Dermis microvascular lymphatic vessel endothelial cell (primary cell): ENCODE measurements around the gene PHETA2. TPM values are rescaled to one million over a fixed set of nuclear protein-coding genes. Genes with fewer than 3 reads are reported as not detected.
"Not testable (repeated sequence)": the region's sequence is repeated elsewhere in the genome, so short reads cannot be mapped to it uniquely, and the experiment has no call there.

Experiments used
- DNase-seq, 2 donors: peaks; one replicate each; pipeline versions ENCODE4 v3.0.0 to v3.0.0-alpha.2; 2010; ENCODE audit warnings: low read depth in 2 of 2
- total RNA-seq: library from RNA; depleted of rRNA; stranded (reverse); fragments of >200 nt; gene quantifications from 2 replicates; pipeline ENCODE4 v1.2.1, GENCODE V29; 2014

The PHETA2 gene
- total RNA-seq, 1 donor from 2014 or later, result 13.4 TPM

GRCh38 chr22:42069801-42070516, 4.1 kb upstream of the PHETA2 start:
- no peak for DNase-seq

GRCh38 chr22:42070517-42071422, 3.3 kb upstream of the PHETA2 start, which contains the start of gene NAGA:
Gene NAGA, minus strand, starts transcription at chr22:42070812. Its CDS starts 515 bp downstream, at chr22:42070297.
- DNase-seq, result peak; percentile 87 to 98

DNA sequence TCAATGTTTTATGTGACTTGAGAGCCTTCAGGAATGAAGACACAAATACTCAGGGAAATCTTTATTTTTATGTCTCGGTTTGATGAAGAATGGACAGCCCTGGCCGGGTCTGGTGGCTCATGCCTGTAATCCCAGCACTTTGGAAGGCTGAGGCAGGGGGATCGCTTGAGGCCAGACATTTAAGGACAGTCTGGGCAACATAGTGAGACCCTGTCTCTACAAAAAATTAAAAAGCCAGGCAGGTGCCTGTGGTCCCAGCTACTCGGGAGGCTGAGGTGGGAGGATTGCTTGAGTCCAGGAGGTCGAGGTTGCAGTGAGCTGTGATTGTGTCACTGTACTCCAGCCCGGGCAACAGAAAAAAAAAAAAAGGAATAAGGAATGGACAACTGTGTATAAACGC, 2.5 kb upstream of the PHETA2 start:
- DNase-seq, result not testable (repeated sequence)

DNA sequence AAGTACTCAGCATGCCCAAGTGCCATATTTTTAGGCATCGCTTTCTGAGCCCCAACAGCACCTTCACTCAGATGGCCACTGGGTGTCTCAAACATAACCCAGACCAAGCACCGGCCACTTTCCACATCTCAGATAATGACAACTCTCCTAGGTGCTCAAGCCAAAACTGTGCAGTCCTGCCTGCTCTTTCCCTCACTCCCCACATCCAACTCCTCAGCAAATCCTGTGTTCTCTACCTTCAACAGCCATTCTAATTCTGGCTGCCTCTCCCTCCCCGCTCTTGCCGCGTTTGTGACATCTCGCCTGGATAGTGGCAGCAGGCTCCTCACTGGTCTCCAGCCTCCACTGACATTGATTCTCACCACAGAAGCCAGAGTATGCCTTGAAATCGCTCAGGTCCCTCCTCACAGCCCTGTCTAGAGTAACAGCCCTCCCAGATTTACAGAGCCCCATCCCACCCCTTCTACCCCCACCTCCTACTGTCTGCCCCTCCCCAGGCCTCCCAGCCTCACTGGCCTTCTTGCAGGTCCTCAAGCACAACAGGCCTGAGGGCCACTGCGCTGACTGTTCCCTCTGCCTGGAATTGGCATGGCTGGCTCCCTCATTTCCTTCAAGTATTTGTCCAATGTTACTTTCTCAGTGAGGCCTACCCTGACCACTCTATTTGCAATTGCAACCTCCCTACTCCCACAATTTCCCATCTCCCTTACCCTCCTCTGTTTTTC, 1.3 kb upstream of the PHETA2 start:
- DNase-seq, result no peak

- DNase-seq, result no peak
Observed at GRCh38 chr22:42073621-42074041, 417 bp upstream of the PHETA2 start.

DNA sequence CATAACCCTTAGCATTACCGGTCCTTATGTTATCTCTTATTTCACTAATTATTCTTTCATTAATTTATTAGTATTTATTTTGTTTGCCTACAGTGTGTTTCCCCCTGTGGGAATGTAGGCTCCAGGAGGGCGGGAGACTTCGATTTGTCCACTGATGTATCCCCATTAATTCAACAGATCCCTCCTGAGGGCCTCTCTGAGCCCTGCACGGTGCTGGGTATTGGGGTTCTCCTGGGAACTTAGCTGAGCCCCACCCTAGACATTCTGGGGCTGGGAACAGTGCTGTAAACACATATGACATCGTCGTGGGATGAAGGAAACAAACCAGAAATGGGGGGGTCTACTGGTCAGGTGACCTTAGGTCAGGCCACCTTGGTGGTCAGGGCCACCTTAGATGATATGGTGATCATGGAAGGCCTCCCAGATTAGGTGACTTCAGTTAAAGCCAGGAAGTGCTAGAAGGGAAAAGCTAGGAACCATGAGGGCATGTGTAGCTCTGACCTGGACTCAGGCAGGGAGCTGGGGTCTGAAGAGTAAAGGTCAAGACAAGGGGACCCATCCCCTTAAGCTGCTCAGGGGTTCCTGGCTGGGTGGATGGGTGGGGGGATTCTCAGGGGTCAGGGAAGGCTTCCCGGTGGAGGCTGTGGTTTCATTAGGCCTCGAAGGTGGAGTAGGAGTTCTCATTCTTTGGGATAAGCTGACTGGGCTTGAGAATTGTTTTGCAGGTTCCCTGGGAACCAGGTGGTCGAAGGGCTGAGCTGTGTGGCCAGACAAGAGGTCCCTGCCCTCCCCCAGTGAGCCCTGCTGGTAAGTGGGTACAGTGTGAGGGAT, 1.0 kb downstream of the PHETA2 start:
- DNase-seq, result peak in 1 of 2 donors; percentile 13

- no peak for DNase-seq
Observed at GRCh38 chr22:42076764-42077485, 2.9 kb downstream of the PHETA2 start.

DNA sequence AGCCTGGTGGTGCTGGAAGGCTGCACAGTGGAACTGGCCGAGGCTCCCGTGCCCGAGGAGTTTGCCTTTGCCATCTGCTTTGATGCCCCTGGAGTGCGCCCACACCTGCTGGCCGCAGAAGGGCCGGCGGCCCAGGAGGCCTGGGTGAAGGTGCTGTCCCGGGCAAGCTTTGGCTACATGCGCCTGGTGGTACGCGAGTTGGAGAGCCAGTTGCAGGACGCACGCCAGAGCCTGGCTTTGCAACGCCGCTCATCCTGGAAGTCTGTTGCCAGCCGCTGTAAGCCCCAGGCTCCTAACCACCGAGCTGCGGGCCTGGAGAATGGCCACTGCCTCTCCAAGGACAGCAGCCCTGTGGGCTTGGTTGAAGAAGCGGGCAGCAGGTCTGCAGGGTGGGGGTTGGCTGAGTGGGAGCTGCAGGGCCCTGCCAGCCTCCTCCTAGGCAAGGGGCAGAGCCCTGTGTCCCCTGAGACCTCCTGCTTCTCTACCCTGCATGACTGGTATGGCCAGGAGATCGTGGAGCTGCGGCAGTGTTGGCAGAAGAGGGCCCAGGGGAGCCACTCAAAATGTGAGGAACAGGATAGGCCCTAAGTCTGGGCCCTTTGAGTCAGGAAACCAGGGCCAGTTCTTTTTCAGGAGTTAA, 3.6 kb downstream of the PHETA2 start:
- DNase-seq, result no peak

GRCh38 chr22:42078469-42079318, 4.6 kb downstream of the PHETA2 start:
- DNase-seq, result peak in 1 of 2 donors; percentile 51

DNA sequence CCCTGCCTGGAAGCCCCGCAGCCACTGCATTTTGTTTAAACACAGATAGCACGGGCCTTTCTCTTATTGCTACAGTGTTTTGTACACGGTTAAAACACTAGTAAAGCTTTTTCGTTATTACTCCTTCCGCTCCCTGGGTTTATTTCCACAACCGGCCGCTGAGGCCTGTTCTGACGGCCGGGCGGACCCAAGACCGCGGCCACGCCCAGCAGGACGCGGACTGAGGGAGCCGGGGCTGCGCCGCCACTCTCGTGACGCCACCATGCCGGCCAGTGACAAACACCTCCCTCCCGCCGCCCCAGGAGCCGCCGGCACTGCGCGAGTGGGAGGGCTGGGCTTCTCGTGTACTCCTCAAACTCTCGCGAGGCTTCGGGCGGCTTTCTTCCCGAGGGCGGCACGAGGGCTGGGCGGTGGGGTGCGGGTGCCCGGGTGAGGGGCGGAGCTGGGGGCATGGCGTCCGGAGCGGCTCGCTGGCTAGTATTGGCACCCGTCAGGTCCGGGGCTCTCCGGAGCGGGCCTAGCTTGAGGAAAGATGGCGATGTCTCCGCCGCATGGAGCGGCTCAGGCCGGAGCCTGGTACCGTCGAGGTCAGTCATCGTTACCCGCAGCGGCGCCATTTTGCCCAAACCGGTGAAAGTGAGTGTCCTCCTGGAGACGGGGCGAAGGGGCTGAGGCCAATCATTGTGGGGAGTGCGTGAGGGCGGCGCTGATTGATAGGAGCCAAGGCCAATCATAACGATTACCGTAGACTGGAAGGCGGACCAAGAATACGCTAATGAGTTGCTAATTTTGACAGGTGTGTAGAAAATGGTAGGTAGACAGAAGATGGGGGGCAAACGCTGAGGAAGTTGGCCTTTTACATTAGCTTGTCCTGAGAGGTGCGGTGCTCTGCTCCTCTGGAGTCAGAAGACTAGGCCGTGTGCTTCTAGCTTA, 5.5 kb downstream of the PHETA2 start, which contains the start of gene SMDT1:
Gene SMDT1 (plus strand): TSS at position 382 of the 933 bp plus-strand sequence. CDS start 69 bp downstream, at position 451.
- peak; percentile 97 to 99 for DNase-seq

- DNase-seq, result peak; percentile 76 to 81
Observed at GRCh38 chr22:42080287-42080686, 6.2 kb downstream of the PHETA2 start.

- no peak for DNase-seq
Observed at GRCh38 chr22:42083119-42083518, 9.1 kb downstream of the PHETA2 start.

DNA sequence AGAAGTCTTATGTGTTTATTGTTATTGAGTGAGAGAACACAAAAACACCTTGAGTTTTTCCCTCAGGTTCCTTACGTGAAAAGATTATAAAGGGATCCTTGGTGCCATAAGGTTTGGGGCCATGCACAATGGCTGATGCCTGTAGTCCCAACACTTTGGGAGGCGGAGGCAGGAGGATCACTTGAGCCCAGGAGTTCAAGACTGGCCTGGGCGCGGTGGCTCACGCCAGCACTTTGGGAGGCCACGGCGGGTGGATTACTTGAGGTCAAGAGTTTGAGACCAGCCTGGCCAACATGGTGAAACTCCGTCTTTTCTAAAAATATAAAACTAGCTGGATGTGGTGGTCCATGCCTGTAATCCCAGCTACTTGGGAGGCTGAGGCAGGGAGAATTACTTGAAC, 10.8 kb downstream of the PHETA2 start:
- DNase-seq, result no peak

- peak in 1 of 2 donors; percentile 54 for DNase-seq
Observed at GRCh38 chr22:42086051-42086450, 12.0 kb downstream of the PHETA2 start.

- DNase-seq, result peak; percentile 98 to 99
Observed at GRCh38 chr22:42090596-42091454, 16.8 kb downstream of the PHETA2 start, which contains the start of gene NDUFA6. Gene NDUFA6, minus strand, starts transcription at chr22:42090772. Its CDS starts 28 bp downstream, at chr22:42090744.

DNA sequence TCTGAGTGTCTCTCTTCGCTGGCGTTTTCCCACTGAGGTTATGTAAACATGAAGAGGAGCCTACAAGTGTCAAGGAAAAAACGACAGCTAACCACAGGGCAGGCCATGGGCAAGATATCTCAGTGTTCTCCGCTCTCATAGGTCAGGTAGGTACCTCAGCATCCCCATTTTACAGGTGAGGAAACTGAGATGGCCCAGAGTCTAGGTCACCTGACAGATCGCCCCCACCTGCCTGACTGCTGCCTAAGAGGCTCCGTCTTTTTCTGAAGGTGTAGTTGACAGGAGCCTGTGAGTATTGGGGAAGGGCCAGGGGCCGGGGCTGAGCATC, 17.4 kb downstream of the PHETA2 start:
- no peak for DNase-seq

DNA sequence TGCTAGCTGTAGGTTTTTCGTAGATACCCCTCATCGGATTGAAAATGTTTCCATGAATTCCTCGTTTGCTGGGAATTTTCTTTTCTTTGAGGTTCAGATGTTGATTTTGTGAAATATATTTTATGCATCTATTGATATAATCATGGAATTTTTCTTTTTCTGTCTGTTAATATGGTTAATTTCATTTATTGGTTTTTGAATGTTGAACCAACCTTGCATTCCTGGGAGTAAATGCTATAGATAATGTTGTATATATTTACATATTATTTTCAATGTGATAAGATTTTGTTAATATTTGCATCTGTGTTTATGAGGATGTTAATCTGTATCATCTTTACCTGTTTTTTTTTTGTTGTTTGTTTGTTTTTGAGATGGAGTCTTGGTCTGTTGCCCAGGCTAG, 27.2 kb downstream of the PHETA2 start:
- DNase-seq, result no peak
